HepG2 (cell line): ENCODE results near the gene ARL5A.

Experiments used
- ARNT ChIP-seq: fragments of 450-650 bp; IDR thresholded peaks from 2 replicates; pipeline ENCODE4 v1.6.1; 2017
- ATF6 ChIP-seq: sonication (generic); formaldehyde crosslinking; conservative IDR thresholded peaks from 2 replicates; pipeline ENCODE4 v1.4.0; 2020; ENCODE audit warnings: missing genetic modification reagents
- CREB1 ChIP-seq, 2 experiments: fragments of 450-650 bp in 1 of 2; IDR thresholded peaks; 2 replicates each; pipeline ENCODE4 v1.6.1; 2016 to 2017; ENCODE audit warnings: control low read depth in 1 of 2, mild to moderate bottlenecking in 1 of 2, missing compliant biosample characterization in 1 of 2, missing genetic modification characterization in 1 of 2
- MAFG ChIP-seq: sonication (generic); formaldehyde crosslinking; IDR thresholded peaks from 2 replicates; pipeline ENCODE4 v1.5.1; 2020; ENCODE audit warnings: mild to moderate bottlenecking, missing genetic modification reagents
- TCF7 ChIP-seq: sonication (generic); IDR thresholded peaks from 2 replicates; pipeline ENCODE4 v1.6.1; 2016; ENCODE audit warnings: antibody characterized with exemption, low read depth
- YEATS2 ChIP-seq: sonication (generic); formaldehyde crosslinking; IDR thresholded peaks from 2 replicates; pipeline ENCODE4 v1.4.0; 2020; ENCODE audit warnings: missing genetic modification reagents, borderline replicate concordance
- ZNF274 ChIP-seq: sonication (generic); formaldehyde crosslinking; IDR thresholded peaks from 2 replicates; pipeline ENCODE4 v1.5.1; 2020; ENCODE audit warnings: mild to moderate bottlenecking, missing genetic modification reagents
- TF ChIP-seq, protein P1 (sequence below): sonication (generic); formaldehyde crosslinking; IDR thresholded peaks from 2 replicates; pipeline ENCODE4 v1.5.1; 2020; ENCODE audit warnings: mild to moderate bottlenecking, moderate library complexity, missing genetic modification reagents
- TF ChIP-seq, protein P2 (sequence below): sonication (generic); formaldehyde crosslinking; IDR thresholded peaks from 2 replicates; pipeline ENCODE4 v1.5.0; 2020; ENCODE audit warnings: mild to moderate bottlenecking, missing genetic modification reagents, moderate library complexity
- TF ChIP-seq, protein P3 (sequence below): sonication (generic); formaldehyde crosslinking; IDR thresholded peaks from 2 replicates; pipeline ENCODE4 v1.5.1; 2020; ENCODE audit warnings: mild to moderate bottlenecking, missing genetic modification reagents, borderline replicate concordance
- TF ChIP-seq, protein P4 (sequence below): sonication (generic); formaldehyde crosslinking; IDR thresholded peaks from 2 replicates; pipeline ENCODE4 v1.4.0; 2020; ENCODE audit warnings: missing genetic modification reagents

DNA sequence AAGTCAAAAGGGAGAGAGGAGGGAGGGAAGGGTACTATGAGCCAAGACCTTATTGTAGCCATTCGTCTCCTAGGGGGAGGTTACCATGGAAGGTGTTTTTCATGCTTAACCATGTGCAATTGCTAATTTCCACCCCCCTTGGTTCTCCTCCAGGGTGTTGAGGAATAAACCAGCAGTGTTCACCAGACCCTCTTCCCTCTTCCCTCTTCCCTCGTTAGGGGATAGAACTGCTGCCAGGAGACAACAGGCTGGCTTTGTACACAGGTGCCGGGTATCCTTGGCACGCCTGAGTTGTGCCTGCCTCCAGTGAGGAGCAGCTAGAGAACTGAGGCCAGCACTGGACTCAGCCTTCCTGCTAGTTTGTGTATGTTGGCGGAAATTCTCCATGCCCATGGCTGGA, 41.1 kb upstream of the ARL5A start:
- TF ChIP-seq, protein P1, sequence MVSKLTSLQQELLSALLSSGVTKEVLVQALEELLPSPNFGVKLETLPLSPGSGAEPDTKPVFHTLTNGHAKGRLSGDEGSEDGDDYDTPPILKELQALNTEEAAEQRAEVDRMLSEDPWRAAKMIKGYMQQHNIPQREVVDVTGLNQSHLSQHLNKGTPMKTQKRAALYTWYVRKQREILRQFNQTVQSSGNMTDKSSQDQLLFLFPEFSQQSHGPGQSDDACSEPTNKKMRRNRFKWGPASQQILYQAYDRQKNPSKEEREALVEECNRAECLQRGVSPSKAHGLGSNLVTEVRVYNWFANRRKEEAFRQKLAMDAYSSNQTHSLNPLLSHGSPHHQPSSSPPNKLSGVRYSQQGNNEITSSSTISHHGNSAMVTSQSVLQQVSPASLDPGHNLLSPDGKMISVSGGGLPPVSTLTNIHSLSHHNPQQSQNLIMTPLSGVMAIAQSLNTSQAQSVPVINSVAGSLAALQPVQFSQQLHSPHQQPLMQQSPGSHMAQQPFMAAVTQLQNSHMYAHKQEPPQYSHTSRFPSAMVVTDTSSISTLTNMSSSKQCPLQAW (CRISPR knock-in tag): no peak
- no peak for TF ChIP-seq CREB1 (IDR thresholded peaks at IDR 0.05)
- no peak for TF ChIP-seq CREB1 (CRISPR knock-in tag; IDR thresholded peaks at IDR 0.05)
- TF ChIP-seq, protein P2, sequence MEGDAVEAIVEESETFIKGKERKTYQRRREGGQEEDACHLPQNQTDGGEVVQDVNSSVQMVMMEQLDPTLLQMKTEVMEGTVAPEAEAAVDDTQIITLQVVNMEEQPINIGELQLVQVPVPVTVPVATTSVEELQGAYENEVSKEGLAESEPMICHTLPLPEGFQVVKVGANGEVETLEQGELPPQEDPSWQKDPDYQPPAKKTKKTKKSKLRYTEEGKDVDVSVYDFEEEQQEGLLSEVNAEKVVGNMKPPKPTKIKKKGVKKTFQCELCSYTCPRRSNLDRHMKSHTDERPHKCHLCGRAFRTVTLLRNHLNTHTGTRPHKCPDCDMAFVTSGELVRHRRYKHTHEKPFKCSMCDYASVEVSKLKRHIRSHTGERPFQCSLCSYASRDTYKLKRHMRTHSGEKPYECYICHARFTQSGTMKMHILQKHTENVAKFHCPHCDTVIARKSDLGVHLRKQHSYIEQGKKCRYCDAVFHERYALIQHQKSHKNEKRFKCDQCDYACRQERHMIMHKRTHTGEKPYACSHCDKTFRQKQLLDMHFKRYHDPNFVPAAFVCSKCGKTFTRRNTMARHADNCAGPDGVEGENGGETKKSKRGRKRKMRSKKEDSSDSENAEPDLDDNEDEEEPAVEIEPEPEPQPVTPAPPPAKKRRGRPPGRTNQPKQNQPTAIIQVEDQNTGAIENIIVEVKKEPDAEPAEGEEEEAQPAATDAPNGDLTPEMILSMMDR: no peak
- TF ChIP-seq MAFG (CRISPR knock-in tag): no peak
- TF ChIP-seq YEATS2 (CRISPR knock-in tag): no peak
- TF ChIP-seq, protein P3, sequence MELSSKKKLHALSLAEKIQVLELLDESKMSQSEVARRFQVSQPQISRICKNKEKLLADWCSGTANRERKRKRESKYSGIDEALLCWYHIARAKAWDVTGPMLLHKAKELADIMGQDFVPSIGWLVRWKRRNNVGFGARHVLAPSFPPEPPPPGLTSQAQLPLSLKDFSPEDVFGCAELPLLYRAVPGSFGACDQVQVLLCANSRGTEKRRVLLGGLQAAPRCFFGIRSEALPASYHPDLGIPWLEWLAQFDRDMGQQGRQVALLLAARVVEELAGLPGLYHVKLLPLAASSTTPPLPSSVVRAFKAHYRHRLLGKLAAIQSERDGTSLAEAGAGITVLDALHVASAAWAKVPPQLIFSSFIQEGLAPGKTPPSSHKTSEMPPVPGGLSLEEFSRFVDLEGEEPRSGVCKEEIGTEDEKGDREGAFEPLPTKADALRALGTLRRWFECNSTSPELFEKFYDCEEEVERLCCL (CRISPR knock-in tag): no peak
- no peak for TF ChIP-seq ARNT
- TF ChIP-seq, protein P4, sequence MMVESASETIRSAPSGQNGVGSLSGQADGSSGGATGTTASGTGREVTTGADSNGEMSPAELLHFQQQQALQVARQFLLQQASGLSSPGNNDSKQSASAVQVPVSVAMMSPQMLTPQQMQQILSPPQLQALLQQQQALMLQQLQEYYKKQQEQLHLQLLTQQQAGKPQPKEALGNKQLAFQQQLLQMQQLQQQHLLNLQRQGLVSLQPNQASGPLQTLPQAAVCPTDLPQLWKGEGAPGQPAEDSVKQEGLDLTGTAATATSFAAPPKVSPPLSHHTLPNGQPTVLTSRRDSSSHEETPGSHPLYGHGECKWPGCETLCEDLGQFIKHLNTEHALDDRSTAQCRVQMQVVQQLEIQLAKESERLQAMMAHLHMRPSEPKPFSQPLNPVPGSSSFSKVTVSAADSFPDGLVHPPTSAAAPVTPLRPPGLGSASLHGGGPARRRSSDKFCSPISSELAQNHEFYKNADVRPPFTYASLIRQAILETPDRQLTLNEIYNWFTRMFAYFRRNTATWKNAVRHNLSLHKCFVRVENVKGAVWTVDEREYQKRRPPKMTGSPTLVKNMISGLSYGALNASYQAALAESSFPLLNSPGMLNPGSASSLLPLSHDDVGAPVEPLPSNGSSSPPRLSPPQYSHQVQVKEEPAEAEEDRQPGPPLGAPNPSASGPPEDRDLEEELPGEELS: no peak
- TF ChIP-seq TCF7: no peak
- no peak for TF ChIP-seq ZNF274
- no peak for TF ChIP-seq ATF6
